ENCODE data around the gene MICA. TPM values are rescaled to one million over a fixed set of nuclear protein-coding genes. Genes with fewer than 3 reads are reported as not detected.

The MICA gene
- total RNA-seq, 2 experiments from 2014 or later: 10.6 to 14.0 TPM

DNA sequence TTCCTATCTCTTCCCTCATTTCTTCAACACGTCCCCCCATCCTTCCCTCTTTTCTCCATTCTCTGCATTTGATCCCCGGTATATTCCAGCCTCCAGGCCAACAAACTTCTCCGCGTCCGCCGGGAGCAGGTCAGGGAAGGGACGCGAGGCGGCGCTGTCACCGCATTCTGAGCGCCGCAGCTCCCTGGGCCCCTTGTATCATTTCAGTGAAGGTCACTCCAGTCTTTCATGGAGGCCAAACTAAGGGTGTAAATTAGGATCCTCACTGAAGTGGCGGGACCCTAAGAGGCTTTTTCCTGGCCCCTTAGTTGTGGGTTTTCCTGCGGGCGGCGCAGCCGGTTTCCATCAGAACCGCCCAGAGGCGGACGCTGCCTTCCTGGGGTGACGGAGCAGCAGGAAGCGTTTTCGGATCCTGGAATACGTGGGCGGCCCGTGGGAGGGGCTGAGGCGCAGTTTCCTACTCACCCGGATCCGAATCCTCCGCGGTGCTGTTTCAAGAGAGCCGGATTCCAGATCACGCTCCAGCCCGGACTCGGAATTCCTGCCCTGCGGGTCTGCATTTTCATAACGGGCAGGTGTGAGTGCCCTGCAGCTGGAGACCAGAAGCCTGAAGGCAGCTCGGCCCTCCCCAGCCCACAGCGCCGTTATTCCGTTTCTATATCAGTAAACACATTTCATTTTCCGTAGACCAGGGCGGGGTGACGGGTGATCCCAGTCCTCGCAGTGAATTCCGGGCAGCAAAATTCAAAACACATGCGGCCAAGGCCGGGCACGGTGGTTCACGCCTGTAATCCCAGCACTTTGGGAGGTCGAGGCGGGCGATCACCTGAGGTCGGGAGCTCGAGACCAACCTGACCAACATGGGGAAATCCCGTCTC lies 3.6 kb upstream of the MICA start:
- peaks cover 53% of the 10 kb centered on the region for H3K4me1 Mint-ChIP-seq (ENCODE audit: low read depth)
- no peaks in the 10 kb centered on the region for H3K27me3 Mint-ChIP-seq
- no peaks in the 10 kb centered on the region for H3K27me3 ChIP-seq (ENCODE audit: control insufficient read depth in 1 of 2, insufficient read depth in 2 of 2, low read length in 2 of 2)
- ChIA-PET CTCF (interaction anchor here (0.6 to 3.8 kb wide), 15 partner anchors 13 to 484 kb away, joined by 3 to 27 read pairs (median 3); no protein-coding TSS in a partner anchor), POLR2A (interaction anchor here (1.1 to 3.9 kb wide), 9 partner anchors 16 to 253 kb away, joined by 3 to 17 read pairs (median 6); partner anchors contain the start of genes BAG6 and DDX39B)
- peak overlapping the region; percentile 92 for H3K4me3 Mint-ChIP-seq
- no peaks in the 10 kb centered on the region for H3K9me3 ChIP-seq (ENCODE audit: control insufficient read depth in 1 of 2, insufficient read depth in 1 of 2, low read length in 2 of 2)
- intact Hi-C loops (cut with DNase I, micrococcal nuclease): loop anchor here (1.0 to 5.0 kb wide), 2 partner anchors 41 to 197 kb away; no protein-coding TSS in a partner anchor
- peak overlapping the region; percentile 76 for H3K4me3 ChIP-seq (ENCODE audit: low read length)
- H3K27ac ChIP-seq (ENCODE audit: low read depth in 1 of 2, low read length in 2 of 2): peak overlapping the region; percentile 72 to 79
- ATAC-seq (ENCODE audit: poor library complexity) (peak; percentile 21), DNase-seq (peak; percentile 28 to 81 (median 43))
- H3K27ac Mint-ChIP-seq: peak overlapping the region; percentile 81
- H3K4me1 ChIP-seq (ENCODE audit: insufficient read depth, low read length): peaks cover 65% of the 10 kb centered on the region
- TF ChIP-seq, protein P1, sequence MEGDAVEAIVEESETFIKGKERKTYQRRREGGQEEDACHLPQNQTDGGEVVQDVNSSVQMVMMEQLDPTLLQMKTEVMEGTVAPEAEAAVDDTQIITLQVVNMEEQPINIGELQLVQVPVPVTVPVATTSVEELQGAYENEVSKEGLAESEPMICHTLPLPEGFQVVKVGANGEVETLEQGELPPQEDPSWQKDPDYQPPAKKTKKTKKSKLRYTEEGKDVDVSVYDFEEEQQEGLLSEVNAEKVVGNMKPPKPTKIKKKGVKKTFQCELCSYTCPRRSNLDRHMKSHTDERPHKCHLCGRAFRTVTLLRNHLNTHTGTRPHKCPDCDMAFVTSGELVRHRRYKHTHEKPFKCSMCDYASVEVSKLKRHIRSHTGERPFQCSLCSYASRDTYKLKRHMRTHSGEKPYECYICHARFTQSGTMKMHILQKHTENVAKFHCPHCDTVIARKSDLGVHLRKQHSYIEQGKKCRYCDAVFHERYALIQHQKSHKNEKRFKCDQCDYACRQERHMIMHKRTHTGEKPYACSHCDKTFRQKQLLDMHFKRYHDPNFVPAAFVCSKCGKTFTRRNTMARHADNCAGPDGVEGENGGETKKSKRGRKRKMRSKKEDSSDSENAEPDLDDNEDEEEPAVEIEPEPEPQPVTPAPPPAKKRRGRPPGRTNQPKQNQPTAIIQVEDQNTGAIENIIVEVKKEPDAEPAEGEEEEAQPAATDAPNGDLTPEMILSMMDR (IDR thresholded peaks at IDR 0.05): peak; percentile 83
- H3K36me3 Mint-ChIP-seq (ENCODE audit: low read depth): peaks cover 14% of the 10 kb centered on the region
- H3K36me3 ChIP-seq (ENCODE audit: insufficient read depth, low read length): peaks cover 3% of the 10 kb centered on the region
- no peaks in the 10 kb centered on the region for H3K9me3 Mint-ChIP-seq

DNA sequence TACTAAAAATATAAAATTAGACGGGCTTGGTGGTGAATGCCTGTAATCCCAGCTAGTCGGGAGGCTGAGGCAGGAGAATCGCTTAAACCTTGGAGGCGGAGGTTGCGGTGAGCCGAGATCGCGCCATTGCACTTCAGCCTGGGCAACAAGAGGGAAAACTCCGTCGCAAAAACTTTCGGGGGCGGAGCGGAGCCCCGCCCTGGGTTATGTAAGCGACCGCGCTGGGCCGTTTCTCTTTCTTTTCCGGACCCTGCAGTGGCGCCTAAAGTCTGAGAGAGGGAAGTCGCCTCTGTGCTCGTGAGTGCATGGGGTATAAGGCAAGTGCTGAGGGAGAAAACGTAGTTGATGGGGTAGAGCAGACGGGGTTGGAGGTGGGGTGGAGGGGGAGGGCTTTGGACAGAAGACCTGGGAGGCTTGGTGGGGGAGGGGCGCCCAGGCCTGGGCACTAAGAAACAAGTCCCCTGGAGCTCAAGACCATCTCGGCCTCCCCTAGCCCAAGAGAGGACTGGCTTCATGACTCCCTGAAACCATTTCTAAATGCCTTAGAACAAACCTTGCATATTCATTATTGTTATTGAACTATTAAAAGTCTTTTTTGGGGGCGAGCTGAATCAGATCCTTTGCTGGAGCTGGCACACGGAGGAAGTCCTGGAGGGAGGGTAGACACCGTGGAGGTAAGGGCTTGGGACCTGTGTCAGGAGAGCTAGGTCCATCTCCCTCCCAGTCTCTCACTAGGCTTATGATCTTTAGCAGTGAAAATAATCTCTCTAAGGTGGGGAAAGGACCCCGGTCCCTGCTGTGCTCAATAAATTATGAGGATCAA lies 2.7 kb upstream of the MICA start:
- H3K27me3 Mint-ChIP-seq: no peaks in the 10 kb centered on the region
- peaks cover 16% of the 10 kb centered on the region for H3K36me3 Mint-ChIP-seq (ENCODE audit: low read depth)
- Histone ChIP-seq H3K36me3 (ENCODE audit: insufficient read depth, low read length) (no peaks in the 10 kb centered on the region), H3K9me3 (ENCODE audit: control insufficient read depth in 1 of 2, insufficient read depth in 1 of 2, low read length in 2 of 2) (no peaks in the 10 kb centered on the region), H3K4me3 (ENCODE audit: low read length) (peak overlapping the region; percentile 76), H3K27me3 (ENCODE audit: control insufficient read depth in 1 of 2, insufficient read depth in 2 of 2, low read length in 2 of 2) (no peaks in the 10 kb centered on the region), H3K27ac (ENCODE audit: low read depth in 1 of 2, low read length in 2 of 2) (peak overlapping the region; percentile 72 to 79), H3K4me1 (ENCODE audit: insufficient read depth, low read length) (peaks cover 65% of the 10 kb centered on the region)
- H3K4me1 Mint-ChIP-seq (ENCODE audit: low read depth): peaks cover 58% of the 10 kb centered on the region
- POLR2A ChIA-PET: interaction anchor here (1.1 to 3.9 kb wide), 10 partner anchors 15 to 252 kb away, joined by 3 to 17 read pairs (median 6); partner anchors contain the start of genes BAG6 and DDX39B
- ATAC-seq (ENCODE audit: poor library complexity) (peak; percentile 51), DNase-seq (peak; percentile 53 to 91 (median 70))
- H3K27ac Mint-ChIP-seq: peak overlapping the region; percentile 81
- TF ChIP-seq, protein P1 (IDR thresholded peaks at IDR 0.05): no peak
- CTCF ChIA-PET: interaction anchor here (0.7 to 3.8 kb wide), 7 partner anchors 26 to 1269 kb away, joined by 3 to 27 read pairs (median 4); no protein-coding TSS in a partner anchor
- intact Hi-C loops (cut with DNase I, micrococcal nuclease): no loop called here
- no peaks in the 10 kb centered on the region for H3K9me3 Mint-ChIP-seq
- peak overlapping the region; percentile 92 for H3K4me3 Mint-ChIP-seq

DNA sequence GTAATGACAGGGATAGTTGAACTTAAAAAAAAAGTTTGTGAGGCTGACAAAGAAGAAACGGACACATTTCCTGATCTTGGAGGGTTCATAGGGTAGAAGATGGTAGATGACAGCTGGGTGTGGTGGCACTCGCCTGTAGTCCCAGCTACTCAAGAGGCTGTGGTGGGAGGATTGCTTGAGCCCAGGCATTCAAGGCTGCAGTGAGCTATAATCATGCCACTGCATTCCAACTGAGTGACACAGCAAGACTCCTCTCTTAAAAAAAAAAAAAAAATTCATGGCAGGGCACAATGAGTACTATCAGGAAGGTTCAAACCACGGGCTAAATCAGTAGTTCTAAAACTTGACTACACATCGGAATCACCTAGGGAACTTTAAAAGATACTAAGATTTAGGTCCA lies 2.0 kb upstream of the MICA start:
- no peaks in the 10 kb centered on the region for H3K36me3 ChIP-seq (ENCODE audit: insufficient read depth, low read length)
- Mint-ChIP-seq H3K9me3 (no peaks in the 10 kb centered on the region), H3K4me1 (ENCODE audit: low read depth) (peaks cover 65% of the 10 kb centered on the region), H3K27me3 (no peaks in the 10 kb centered on the region), H3K36me3 (ENCODE audit: low read depth) (peaks cover 18% of the 10 kb centered on the region), H3K4me3 (peak overlapping the region; percentile 92), H3K27ac (peak overlapping the region; percentile 81)
- peak overlapping the region in 1 of 2 donors; percentile 57 for H3K27ac ChIP-seq (ENCODE audit: low read depth in 1 of 2, low read length in 2 of 2)
- ChIA-PET POLR2A (interaction anchor here (0.6 to 3.9 kb wide), 9 partner anchors 23 to 920 kb away, joined by 3 to 15 read pairs (median 4); partner anchors contain the start of gene BAG6), CTCF (interaction anchor here (1.4 to 3.8 kb wide), 4 partner anchors 25 to 1270 kb away, joined by 3 to 27 read pairs (median 4); no protein-coding TSS in a partner anchor)
- intact Hi-C loops (cut with DNase I, micrococcal nuclease): no loop called here
- TF ChIP-seq, protein P1 (IDR thresholded peaks at IDR 0.05): no peak
- DNase-seq (peak in 3 of 14 experiments; percentile 27 to 44 (median 33)), ATAC-seq (ENCODE audit: poor library complexity) (no peak)
- peak overlapping the region; percentile 76 for H3K4me3 ChIP-seq (ENCODE audit: low read length)
- no peaks in the 10 kb centered on the region for H3K9me3 ChIP-seq (ENCODE audit: control insufficient read depth in 1 of 2, insufficient read depth in 1 of 2, low read length in 2 of 2)
- no peaks in the 10 kb centered on the region for H3K27me3 ChIP-seq (ENCODE audit: control insufficient read depth in 1 of 2, insufficient read depth in 2 of 2, low read length in 2 of 2)
- H3K4me1 ChIP-seq (ENCODE audit: insufficient read depth, low read length): peaks cover 63% of the 10 kb centered on the region

All from CD4-positive, alpha-beta T cell (primary cell).